Rectal smooth muscle tissue (tissue), 1 donor: Measurements from ENCODE around the gene MGRN1.
A peak's percentile ranks its signal among the peaks of the same experiment; 100 is the strongest.

ENCODE experiments used
- H3K27ac ChIP-seq: one replicate; pipeline ENCODE4 v1.7.0; 2013; ENCODE audit warnings: low read depth, low read length, inconsistent platforms
- H3K27me3 ChIP-seq: one replicate; pipeline ENCODE4 v1.7.0; 2013; ENCODE audit warnings: low read length; ENCODE audit not compliant: control insufficient read depth, insufficient read depth
- H3K36me3 ChIP-seq: one replicate; pipeline ENCODE4 v1.7.0; 2013; ENCODE audit warnings: low read length; ENCODE audit not compliant: control insufficient read depth, insufficient read depth
- H3K4me1 ChIP-seq: one replicate; pipeline ENCODE4 v1.7.0; 2013; ENCODE audit warnings: low read length; ENCODE audit not compliant: control insufficient read depth, insufficient read depth
- H3K4me3 ChIP-seq: one replicate; pipeline ENCODE4 v1.7.0; 2013; ENCODE audit warnings: low read length
- H3K9ac ChIP-seq: one replicate; pipeline ENCODE4 v1.7.0; 2013; ENCODE audit warnings: low read length

MGRN1 gene

DNA sequence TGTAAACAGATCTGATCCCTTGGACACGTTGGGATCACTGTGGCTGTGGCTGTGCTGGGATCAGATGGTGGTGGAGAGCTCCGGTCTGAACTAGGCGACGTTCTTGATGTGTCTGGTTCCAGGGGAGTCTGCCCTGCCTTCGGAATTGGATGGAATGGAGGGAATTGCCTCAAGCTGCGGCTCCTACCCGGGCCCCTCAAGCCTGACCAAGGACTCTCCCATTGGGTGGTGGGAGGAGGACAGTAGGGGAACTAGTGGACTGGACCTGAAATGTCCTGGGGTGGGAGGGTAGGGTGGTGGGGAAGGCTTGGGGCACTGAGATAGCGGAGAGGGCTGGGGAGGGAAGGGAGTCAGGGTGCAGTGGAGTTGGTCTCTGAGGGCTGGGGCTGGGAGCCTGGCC, 6.7 kb upstream of the MGRN1 start:
- H3K36me3 ChIP-seq: no peaks in the 10 kb centered on the region
- H3K9ac ChIP-seq: no peak overlapping the region
- H3K27ac ChIP-seq: peak overlapping the region; percentile 99
- peaks cover 15% of the 10 kb centered on the region for H3K4me1 ChIP-seq
- H3K4me3 ChIP-seq: no peak overlapping the region
- H3K27me3 ChIP-seq: no peaks in the 10 kb centered on the region

DNA sequence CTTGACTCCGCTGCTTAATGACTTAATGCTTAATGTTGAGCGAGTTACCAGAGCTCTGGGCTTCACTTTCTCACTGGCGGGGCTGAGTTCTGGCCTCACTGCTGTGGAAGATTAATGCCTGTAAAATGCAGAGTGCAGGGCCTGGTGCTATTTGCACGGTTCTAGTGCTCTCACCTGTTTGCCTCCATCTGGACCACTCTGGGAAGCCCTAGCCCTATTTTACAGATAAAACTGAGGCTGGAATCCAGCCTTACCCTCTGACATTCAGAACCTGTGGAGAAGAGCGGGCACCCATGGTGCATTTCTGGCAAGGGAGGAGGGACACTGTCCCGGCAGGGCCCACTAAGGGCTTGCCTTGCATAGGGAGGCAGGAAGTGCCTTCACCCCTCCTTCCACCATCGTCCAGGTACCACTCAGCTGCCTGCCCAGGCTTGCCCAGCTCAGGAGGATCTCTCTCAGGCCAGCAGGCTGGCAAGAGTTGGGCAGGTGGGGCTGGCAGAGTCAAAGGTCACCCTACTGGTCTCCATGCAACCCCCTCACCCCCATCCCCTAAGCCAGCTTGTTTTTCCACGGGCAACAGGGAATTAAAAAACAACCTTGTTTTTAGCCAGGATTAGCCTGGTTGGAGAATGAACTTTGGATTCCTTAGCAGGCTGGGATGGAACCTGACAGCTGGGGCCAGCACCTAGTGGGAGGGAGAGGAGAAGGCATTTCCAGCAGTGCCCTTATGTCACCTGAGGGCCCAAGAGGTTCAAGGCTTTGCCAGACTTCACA, 5.8 kb upstream of the MGRN1 start:
- Histone ChIP-seq H3K27ac (no peak overlapping the region), H3K4me1 (peaks cover 9% of the 10 kb centered on the region), H3K36me3 (no peaks in the 10 kb centered on the region), H3K27me3 (no peaks in the 10 kb centered on the region), H3K4me3 (no peak overlapping the region), H3K9ac (no peak overlapping the region)

DNA sequence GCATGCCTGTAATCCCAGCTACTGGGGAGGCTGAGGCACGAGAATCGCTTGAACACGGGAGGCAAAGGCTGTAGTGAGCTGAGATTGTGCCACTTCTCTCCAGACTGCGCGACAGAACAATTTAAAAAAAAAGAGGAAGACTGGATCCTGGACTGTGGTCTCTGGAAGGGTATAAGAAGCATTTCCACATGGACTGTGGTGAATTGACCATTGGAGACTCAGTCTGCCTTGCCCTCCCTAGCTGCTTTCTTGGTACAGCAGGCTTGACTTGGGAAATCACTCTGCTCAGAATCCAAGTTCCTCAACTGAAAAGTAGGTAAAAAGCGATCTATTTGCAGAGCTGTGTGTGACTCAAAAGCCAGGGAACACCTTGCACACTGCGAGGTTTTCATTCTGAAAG, 1.0 kb upstream of the MGRN1 start:
- H3K9ac ChIP-seq: no peak overlapping the region
- peak overlapping the region; percentile 95 for H3K4me3 ChIP-seq
- no peak overlapping the region for H3K27ac ChIP-seq
- peaks cover 11% of the 10 kb centered on the region for H3K4me1 ChIP-seq
- no peaks in the 10 kb centered on the region for H3K27me3 ChIP-seq
- no peaks in the 10 kb centered on the region for H3K36me3 ChIP-seq

DNA sequence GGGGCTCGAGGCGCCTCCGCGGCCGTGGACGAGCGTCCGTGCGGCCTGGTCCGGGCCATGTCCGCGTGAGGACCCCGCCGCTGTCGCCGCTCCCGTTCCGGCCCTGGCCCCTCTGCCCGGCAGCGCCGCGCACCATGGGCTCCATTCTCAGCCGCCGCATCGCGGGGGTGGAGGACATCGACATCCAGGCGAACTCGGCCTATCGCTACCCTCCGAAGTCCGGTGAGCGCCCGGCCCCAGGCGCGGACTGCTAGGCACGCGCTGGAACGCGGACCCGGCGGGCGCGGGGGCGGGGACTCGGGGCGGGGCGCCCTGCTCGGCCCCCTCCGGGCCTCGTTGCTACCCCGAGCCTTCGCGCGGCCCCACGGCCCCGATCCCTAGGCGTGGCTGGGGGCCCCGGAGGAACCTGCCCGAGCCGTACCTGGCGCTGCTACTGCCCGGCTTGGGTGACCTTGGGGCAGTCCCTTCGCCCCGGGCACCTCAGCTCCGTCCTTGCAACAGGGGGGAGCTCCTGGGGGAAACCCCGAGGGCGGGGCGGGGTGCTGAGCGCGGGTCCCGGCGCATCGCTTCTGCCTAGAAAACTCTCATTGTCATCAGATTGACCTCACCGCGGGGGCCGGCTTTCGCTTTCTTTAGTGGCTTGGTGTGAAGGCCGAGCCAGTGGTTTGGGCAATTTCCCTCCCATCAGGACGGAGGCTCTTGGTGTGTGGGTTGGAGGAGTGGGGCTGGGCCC, 367 bp downstream of the MGRN1 start:
- Histone ChIP-seq H3K4me1 (peaks cover 11% of the 10 kb centered on the region), H3K9ac (peak overlapping the region; percentile 97), H3K27ac (peak overlapping the region; percentile 97), H3K27me3 (no peaks in the 10 kb centered on the region), H3K36me3 (no peaks in the 10 kb centered on the region), H3K4me3 (peak overlapping the region; percentile 95)

DNA sequence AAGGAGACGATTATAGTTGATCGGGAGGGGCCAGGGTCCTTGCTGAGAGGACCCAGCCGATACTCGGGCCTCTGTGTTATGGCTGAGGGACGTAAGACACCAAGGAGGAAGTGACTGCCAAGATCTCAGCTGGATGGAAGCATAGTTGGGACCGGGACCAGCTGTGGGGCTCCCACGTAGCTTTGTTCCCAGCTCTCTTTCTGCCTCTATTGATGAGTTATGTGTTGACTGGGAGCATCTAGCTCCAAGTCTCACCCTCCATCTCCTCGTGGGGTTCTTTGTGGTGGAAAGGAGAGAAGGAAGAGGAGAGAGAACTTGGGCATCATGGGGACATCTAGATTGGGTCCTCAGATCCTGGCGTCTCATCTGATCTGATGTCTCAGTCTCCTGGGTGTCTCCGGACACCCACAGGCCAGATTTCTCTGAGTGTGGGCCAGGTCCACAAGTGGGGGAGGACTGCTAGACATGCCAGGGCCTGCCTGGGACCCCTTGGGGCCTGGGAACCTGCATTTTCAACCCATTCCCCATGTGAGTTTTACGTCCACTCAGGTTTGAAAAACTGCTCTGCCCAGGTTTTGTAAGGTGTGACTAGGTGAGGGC, 1.0 kb downstream of the MGRN1 start:
- peak overlapping the region; percentile 95 for H3K4me3 ChIP-seq
- H3K9ac ChIP-seq: peak overlapping the region; percentile 97
- H3K4me1 ChIP-seq: peaks cover 11% of the 10 kb centered on the region
- peak overlapping the region; percentile 97 for H3K27ac ChIP-seq
- no peaks in the 10 kb centered on the region for H3K27me3 ChIP-seq
- H3K36me3 ChIP-seq: no peaks in the 10 kb centered on the region

DNA sequence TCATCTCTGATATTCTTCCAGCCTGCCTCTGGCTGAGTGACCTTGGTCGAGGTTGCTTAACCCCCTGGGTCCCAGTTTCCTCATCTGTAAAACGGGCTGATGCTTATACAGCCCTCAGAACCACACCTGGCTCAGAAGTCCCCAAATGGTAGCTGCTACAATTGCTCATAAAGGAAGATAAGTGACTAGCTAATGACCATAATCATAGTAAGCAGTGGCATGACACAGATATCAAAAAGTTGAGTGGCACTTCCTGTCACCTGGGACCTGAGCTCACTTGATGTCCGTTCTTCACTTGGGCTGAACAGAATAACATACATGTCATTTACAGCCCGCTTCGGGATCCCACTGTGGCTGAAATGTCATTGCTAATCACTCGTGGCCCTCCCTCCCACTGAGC, 1.8 kb downstream of the MGRN1 start:
- Histone ChIP-seq H3K27me3 (no peaks in the 10 kb centered on the region), H3K36me3 (no peaks in the 10 kb centered on the region), H3K4me3 (peak overlapping the region; percentile 95), H3K27ac (no peak overlapping the region), H3K9ac (no peak overlapping the region), H3K4me1 (peaks cover 11% of the 10 kb centered on the region)

DNA sequence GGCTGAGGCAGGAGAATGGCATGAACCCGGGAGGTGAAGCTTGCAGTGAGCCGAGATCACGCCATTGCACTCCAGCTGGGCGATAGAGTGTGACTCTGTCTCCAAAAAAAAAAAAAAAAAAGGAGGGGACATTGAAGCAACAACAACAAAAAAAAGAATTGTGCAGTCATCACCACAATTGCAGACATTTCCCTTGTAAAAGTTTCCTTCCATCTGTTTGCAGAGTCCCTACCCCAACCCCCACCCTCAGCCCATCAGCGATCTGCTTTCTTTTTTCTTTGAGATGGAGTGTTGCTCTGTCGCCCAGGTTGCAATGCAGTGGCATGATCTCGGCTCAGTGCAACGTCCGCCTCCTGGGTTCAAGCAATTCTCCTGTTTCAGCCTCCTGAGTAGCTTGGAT, 3.7 kb downstream of the MGRN1 start:
- no peak overlapping the region for H3K4me3 ChIP-seq
- no peak overlapping the region for H3K27ac ChIP-seq

DNA sequence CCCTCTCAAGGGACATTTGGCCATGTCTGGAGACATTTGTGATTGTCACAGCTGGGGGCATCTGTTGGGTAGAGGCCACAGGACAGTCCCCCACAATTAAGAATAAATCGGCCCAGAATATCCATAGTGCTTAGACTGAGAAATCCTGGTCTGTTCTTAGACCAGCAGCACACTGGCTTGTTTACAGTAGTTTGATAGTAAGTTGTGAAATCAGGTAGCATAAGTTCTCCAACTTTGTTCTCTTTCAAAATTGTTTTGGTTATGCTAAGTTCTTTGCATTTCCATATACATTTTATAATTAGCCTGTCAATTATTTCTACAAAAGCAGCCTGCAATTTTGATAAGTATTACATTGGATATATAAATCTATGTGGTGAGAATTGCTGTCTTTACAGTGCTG, 6.8 kb downstream of the MGRN1 start:
- H3K27me3 ChIP-seq: no peaks in the 10 kb centered on the region
- H3K27ac ChIP-seq: no peak overlapping the region
- H3K4me1 ChIP-seq: peaks cover 3% of the 10 kb centered on the region
- no peak overlapping the region for H3K9ac ChIP-seq
- no peak overlapping the region for H3K4me3 ChIP-seq
- H3K36me3 ChIP-seq: peaks cover 4% of the 10 kb centered on the region

More for the DNA sequence above, 3.7 kb downstream of the MGRN1 start:
- Histone ChIP-seq H3K36me3 (no peaks in the 10 kb centered on the region), H3K27me3 (no peaks in the 10 kb centered on the region), H3K9ac (no peak overlapping the region), H3K4me1 (peaks cover 11% of the 10 kb centered on the region)

DNA sequence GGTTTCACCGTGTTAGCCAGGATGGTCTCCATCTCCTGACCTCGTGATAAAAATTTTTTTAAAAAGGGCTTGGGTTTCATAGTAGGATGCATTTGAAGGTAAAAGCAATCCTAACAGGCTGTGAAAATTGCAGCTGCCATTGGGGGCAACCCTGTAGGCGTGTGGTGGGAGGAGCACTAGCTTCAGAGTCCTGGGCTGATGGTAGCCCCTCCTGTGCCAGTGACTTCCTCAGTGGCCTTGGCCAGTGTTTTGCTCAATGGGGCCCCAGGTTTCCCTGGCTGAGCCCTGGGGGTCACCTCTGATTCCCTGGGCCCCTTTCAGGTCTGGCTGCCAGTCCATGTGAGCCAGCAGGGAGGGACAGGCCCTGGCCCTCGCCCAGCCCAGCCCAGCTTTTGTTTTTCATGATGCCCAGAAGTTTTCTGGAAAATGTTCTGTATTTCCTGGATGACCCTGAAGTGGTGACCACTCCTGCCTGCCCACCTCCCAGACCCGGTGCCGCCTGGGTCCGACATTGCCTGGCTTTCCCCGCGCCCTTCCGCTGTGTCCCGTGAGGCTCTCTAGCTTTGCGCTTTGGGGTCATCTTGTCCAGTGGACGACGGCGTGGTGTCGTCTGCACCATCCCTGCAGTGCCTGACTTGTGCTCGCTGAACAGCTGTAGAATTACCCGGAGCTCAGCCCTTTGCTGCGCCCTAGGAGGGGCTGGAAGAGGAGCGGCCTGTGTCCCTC, 9.4 kb downstream of the MGRN1 start:
- Histone ChIP-seq H3K4me3 (no peak overlapping the region), H3K27me3 (no peaks in the 10 kb centered on the region), H3K4me1 (no peaks in the 10 kb centered on the region), H3K27ac (no peak overlapping the region), H3K9ac (no peak overlapping the region), H3K36me3 (peaks cover 8% of the 10 kb centered on the region)

DNA sequence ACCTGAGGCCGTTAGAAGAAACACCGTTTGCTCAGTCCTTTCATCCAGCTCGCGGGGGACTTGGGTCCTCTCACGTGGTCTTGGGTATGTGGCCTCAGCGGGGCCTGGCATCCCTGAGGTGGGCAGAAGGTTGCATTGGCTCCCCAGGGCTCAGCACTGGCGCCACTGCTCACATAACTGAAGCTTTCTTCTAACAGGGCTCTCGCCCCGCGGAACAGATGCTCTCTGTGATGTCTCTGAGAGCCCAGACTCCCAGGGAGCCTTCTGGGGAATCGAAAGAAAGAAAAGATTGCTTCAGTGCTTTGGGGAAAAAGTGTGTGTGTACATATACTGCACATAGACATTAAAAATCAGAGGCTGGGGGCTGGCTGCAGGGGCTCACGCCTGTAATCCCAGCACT, 10.1 kb downstream of the MGRN1 start:
- Histone ChIP-seq H3K36me3 (peaks cover 8% of the 10 kb centered on the region), H3K27me3 (no peaks in the 10 kb centered on the region), H3K27ac (no peak overlapping the region), H3K9ac (no peak overlapping the region), H3K4me1 (no peaks in the 10 kb centered on the region), H3K4me3 (no peak overlapping the region)

DNA sequence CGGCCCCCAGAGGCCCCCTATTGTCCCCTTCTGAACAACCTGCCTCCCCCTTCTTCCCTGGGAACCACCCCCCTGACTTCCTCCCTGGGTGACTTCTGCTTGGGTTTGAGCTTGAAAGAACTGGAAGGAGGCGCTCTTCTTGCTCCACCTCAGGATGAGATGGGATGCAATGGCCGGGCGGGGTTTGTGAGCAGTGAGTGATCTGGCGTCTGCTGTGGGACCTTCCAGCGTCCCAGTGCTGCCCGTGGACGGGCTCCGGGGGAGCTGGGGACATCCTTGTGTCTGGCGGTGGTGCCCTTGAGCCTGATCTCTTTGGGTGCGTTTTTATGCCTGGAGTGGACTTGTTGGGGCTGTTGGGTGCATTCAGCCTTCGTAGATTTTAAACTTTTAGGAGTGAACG, 11.6 kb downstream of the MGRN1 start:
- Histone ChIP-seq H3K4me1 (no peaks in the 10 kb centered on the region), H3K36me3 (peaks cover 8% of the 10 kb centered on the region), H3K9ac (no peak overlapping the region)

DNA sequence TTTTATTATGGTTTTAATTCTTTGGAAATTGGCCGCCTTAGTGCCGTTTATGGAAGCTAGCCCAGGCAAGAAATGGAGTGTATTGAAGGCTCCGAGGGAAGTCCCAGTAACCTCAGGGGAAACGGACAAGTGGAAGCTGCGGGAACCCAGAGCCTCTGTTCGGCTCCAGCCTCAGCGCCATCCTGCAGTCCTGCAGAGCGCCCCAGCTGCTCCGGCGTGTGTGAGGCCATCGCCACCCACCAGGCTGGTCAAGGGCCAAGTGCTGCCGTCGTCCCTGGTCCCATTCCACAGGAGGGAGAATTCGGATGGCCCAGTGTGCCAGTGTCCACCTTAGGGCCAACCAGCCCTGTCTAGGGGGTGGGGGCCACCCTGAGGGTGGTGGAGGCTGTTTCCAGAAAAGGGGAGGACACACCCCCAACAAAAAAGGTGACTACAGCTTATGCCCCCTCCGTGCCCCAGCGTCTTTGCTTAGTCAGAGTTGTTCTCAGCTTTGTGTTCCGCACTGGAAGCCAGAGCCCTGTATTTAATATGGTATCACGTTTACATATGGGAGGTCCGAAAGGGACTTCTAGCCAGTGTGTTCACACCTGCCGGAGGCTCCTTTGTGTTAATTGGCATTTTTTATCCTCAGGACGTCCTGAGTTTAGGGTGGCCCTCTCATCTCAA, 13.0 kb downstream of the MGRN1 start:
- Histone ChIP-seq H3K27ac (no peak overlapping the region), H3K4me3 (no peak overlapping the region), H3K9ac (no peak overlapping the region), H3K4me1 (no peaks in the 10 kb centered on the region), H3K36me3 (peaks cover 8% of the 10 kb centered on the region), H3K27me3 (no peaks in the 10 kb centered on the region)

More for the DNA sequence above, 11.6 kb downstream of the MGRN1 start:
- Histone ChIP-seq H3K27me3 (no peaks in the 10 kb centered on the region), H3K27ac (no peak overlapping the region), H3K4me3 (no peak overlapping the region)
